DMS114 treated with DMSO at 0.1 percent for 48 hours (cell line): ENCODE results near the gene RNF31.

ENCODE experiments used
- DNase-seq: peaks from one replicate; lab custom pipeline; 2025; ENCODE audit not compliant: unreplicated experiment; lab: John Stamatoyannopoulos, UW

The RNF31 gene

GRCh38 chr14:24137529-24138395 is 9.5 kb upstream of the RNF31 start:
- no peak for DNase-seq

DNA sequence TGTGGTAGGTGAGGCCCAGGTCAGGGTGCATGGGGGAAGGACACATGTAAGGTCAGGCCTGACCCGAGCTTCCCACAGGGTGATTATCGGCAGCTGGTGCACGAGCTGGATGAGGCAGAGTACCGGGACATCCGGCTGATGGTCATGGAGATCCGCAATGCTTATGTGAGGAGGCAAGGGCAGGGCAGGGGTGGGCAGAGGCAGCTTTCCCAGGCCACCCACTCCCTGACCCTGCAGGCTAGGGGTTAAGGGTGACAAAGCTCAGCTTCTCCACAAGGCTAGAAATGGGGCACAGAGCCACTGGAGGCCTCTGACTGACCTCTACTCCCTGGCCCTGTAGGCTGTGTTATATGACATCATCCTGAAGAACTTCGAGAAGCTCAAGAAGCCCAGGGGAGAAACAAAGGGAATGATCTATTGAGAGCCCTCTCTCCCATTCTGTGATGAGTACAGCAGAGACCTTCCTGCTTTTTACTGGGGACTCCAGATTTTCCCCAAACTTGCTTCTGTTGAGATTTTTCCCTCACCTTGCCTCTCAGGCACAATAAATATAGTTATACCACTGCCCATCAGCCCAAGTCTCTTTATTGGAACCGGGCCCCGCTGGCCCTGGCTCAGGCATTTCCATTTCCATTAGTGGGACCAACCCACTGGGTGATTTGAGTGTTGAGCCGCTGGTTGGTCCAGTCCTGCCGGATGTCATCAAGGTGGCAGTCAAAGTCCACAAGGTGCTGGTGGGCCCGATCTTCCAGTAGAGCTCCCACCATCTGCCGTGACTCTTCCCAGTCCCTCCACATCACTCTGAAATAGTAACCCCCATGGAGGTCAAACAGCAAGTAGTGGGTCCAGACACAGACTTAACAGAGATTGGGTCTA is 8.7 kb upstream of the RNF31 start:
- no peak for DNase-seq

GRCh38 chr14:24139272-24139934 is 7.9 kb upstream of the RNF31 start:
- DNase-seq = no peak

DNA sequence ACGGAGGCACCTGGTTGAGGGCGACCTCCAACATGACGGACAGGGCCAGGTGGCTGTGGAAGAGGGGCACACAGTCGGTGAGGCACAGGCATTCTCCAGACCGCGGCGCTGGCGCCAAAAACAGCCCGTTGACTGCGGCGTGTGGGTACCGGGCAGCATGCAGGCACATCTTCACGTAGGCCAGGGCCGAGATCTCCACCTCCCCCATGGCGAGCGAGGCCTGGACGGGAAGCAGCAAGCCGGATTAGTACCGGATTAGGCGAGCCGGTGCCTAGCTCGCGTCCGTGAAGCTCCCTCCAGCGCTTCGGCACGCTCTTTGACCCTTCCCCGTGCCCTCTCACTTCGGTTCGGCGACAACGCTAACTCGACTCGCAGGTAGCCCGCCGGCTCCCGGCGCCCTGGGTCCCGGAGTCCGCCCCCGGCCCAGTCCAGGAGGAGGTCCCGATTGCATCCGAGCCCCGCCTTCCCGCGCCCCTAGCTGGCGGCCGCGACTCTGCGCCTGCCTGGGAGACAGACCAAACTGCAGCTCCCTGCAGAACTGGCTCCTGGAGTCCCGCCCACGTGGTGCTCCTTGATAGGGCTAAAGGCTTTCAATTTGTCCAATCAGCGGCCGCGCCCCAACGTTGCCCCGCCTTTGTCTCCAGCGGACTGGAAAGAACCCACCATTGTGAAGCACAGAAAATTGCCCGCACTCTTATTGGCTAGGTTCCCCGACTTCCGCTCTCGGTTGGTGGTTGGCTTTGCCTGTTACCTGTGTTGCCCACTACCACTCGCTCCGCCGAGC is 6.0 kb upstream of the RNF31 start, which contains the start of gene EMC9:
Gene EMC9, minus strand, starts transcription at position 495 of the 784 bp plus-strand sequence. Its CDS starts 287 bp downstream, at position 208.
- DNase-seq = peak; percentile 98

GRCh38 chr14:24143511-24143910 is 3.8 kb upstream of the RNF31 start:
- no peak for DNase-seq

- no peak for DNase-seq
These were observed 2.8 kb upstream of the RNF31 start for GRCh38 chr14:24144451-24144850.

GRCh38 chr14:24145219-24145618 is 2.1 kb upstream of the RNF31 start:
- DNase-seq = no peak

GRCh38 chr14:24145690-24146452 is 1.4 kb upstream of the RNF31 start:
- DNase-seq = no peak

- DNase-seq = peak; percentile 93
These were observed 783 bp upstream of the RNF31 start, which contains the start of gene PSME2 for GRCh38 chr14:24146453-24146977. Gene PSME2, minus strand, starts transcription at chr14:24146610. Its CDS starts 29 bp downstream, at chr14:24146581.

GRCh38 chr14:24147761-24148428 is 597 bp downstream of the RNF31 start:
- no peak for DNase-seq

GRCh38 chr14:24149302-24149969 is 2.1 kb downstream of the RNF31 start:
- no peak for DNase-seq

GRCh38 chr14:24150061-24150460 is 2.8 kb downstream of the RNF31 start:
- DNase-seq = no peak

DNA sequence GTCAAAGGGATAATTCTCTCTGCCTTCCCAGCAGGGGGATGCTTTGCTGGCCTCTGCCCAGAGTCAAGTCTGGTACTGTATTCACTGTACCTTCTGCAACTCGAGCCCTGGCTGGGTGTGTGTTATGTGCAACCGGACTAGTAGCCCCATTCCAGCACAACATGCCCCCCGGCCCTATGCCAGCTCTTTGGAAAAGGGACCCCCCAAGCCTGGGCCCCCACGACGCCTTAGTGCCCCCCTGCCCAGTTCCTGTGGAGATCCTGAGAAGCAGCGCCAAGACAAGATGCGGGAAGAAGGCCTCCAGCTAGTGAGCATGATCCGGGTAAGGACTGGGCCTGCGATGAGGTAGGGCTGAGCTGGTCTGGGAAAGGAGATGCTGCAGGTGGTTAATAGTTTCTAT is 3.3 kb downstream of the RNF31 start:
- no peak for DNase-seq

GRCh38 chr14:24150993-24151392 is 3.7 kb downstream of the RNF31 start:
- no peak for DNase-seq

DNA sequence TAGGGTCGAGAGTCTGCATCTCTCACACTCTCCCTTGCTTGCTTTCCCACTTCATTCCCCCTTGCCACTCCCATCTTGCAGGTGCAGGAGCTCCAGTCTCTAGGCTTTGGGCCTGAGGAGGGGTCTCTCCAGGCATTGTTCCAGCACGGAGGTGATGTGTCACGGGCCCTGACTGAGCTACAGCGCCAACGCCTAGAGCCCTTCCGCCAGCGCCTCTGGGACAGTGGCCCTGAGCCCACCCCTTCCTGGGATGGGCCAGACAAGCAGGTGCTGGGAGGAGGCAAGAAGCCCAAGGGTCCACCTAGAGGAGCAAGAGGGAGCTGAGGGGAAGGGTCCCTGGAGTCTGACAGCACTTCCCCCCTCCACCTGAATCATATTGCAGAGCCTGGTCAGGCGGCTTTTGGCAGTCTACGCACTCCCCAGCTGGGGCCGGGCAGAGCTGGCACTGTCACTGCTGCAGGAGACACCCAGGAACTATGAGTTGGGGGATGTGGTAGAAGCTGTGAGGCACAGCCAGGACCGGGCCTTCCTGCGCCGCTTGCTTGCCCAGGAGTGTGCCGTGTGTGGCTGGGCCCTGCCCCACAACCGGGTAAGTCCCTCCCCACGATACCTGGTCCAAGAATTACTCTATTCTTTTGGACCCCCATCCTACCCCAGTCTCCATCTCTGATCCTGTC is 4.2 kb downstream of the RNF31 start:
- DNase-seq = no peak

GRCh38 chr14:24155100-24155499 is 7.8 kb downstream of the RNF31 start:
- DNase-seq = no peak

DNA sequence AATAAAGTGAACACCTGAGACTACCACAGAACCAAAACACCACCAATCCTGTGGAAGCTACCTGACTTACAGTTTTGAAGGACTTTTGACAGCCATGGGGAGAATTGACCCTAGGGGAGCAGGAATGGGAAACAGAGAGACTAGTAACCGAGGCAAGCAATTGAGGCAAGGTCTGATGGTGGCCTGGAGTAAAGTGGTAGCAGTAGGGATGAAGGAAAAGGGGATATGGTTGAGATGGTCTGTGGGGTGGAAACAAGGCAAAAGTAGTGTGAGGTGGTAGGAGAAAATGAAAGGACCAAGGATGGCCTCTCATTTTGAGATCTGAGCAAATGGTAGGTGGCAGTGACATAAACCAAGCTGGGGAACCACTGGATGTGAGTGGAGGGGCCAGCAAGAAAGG is 9.5 kb downstream of the RNF31 start:
- DNase-seq = no peak

- DNase-seq = no peak
These were observed 10.0 kb downstream of the RNF31 start for GRCh38 chr14:24157331-24157730.
